ENCODE results near the gene PROSER2. TPM values are rescaled to one million over a fixed set of nuclear protein-coding genes. Genes with fewer than 3 reads are reported as not detected.

The PROSER2 gene
- total RNA-seq, 4 donors from 2014 or later = 11.5 to 19.8 (median 13.4) TPM

DNA sequence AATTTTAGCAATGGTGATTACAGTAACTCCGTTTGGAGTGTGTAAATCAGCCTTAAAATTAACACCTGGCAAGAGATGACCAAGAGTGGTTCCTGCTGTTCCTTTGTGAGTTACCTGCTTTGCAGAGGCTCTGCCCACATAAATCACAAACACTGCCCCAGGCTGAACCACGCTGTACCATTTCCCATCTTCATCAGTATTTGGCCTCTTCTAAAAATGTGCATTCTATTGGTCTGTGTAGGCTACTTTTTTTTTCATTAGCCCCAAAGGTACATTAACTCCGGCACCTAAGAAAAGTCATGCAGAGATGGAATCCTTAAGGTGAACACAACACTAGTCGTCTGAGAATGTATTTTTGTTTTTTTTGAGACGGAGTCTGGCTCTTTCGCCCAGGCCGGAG, 96.1 kb downstream of the PROSER2 start:
- DNase-seq = no peak
- TF ChIP-seq POLR2A (IDR thresholded peaks at IDR 0.05) = no peak
- TF ChIP-seq, protein P1, sequence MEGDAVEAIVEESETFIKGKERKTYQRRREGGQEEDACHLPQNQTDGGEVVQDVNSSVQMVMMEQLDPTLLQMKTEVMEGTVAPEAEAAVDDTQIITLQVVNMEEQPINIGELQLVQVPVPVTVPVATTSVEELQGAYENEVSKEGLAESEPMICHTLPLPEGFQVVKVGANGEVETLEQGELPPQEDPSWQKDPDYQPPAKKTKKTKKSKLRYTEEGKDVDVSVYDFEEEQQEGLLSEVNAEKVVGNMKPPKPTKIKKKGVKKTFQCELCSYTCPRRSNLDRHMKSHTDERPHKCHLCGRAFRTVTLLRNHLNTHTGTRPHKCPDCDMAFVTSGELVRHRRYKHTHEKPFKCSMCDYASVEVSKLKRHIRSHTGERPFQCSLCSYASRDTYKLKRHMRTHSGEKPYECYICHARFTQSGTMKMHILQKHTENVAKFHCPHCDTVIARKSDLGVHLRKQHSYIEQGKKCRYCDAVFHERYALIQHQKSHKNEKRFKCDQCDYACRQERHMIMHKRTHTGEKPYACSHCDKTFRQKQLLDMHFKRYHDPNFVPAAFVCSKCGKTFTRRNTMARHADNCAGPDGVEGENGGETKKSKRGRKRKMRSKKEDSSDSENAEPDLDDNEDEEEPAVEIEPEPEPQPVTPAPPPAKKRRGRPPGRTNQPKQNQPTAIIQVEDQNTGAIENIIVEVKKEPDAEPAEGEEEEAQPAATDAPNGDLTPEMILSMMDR (IDR thresholded peaks at IDR 0.05) = no peak
- no peaks in the 10 kb centered on the region for H3K27me3 ChIP-seq
- no peak overlapping the region for H3K4me3 ChIP-seq (replicated peaks in 1 of 3)
- 85 to 93% methylated on average over 7 of the region's 7 CpGs for WGBS, 2 donors
- H3K27ac ChIP-seq = no peak overlapping the region
- peaks cover 5 to 13% of the 10 kb centered on the region in 2 donors for H3K4me1 ChIP-seq
- intact Hi-C loops (cut with DNase I) = no loop called here
- H3K36me3 ChIP-seq = peaks cover 12 to 18% of the 10 kb centered on the region in 2 donors
- no peaks in the 10 kb centered on the region for H3K9me3 ChIP-seq

Other genes with a start within 250 kb of the PROSER2 start
- 10 to 100 TPM; 16.7 to 24.3 (median 17.8) TPM for gene USP6NL, start 211.7 kb upstream of the PROSER2 start, total RNA-seq
- 10 to 100 TPM; 22.4 to 85.4 (median 69.1) TPM for gene ECHDC3, start 81.0 kb upstream of the PROSER2 start, total RNA-seq
- gene UPF2, start 219.5 kb downstream of the PROSER2 start, total RNA-seq = 10 to 100 TPM; 22.8 to 36.3 (median 26.6) TPM
- gene DHTKD1, start 245.6 kb downstream of the PROSER2 start, total RNA-seq = 10 to 100 TPM; 29.1 to 80.2 (median 52.8) TPM